Erythroblast (primary cell): ENCODE results near the gene CNOT6L.

ENCODE experiments used
- GATA1 ChIP-seq: IDR thresholded peaks from 2 replicates; pipeline ENCODE4 v1.6.1; 2011; ENCODE audit warnings: low read depth, mild to moderate bottlenecking, control low read depth, low read length, moderate library complexity
- POLR2A ChIP-seq: IDR thresholded peaks from 2 replicates; pipeline ENCODE4 v1.6.1; 2011; ENCODE audit warnings: mild to moderate bottlenecking, low read length

GRCh38 chr4:77731656-77732055 is 87.5 kb downstream of the CNOT6L start:
- TF ChIP-seq POLR2A (no peak), GATA1 (no peak)
